ENCODE results near the gene DOCK1.

DNA sequence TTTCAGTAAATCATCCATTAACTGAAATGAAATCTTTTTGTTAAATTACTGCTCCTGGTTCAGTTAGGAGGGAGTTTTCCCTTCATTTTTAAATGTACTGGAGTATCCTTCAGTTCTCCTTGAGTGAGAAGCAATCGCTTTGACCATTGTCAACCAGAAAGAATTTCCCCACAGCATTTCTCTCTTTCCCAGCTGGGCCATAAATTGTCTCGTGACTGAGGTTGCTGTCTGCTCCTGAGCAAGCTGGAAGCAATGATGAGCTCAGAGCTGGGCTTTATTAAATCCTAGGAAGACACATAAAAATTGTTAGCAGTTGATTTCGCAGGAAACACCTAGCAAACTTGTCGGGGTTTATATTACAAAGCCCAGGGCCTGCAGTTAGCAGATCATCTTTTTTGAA lies 393.2 kb downstream of the DOCK1 start:
- TF ChIP-seq POLR2A (IDR thresholded peaks at IDR 0.05) (no peak), POLR2AphosphoS5 (IDR thresholded peaks at IDR 0.05) (no peak)
- TF ChIP-seq, protein P1, sequence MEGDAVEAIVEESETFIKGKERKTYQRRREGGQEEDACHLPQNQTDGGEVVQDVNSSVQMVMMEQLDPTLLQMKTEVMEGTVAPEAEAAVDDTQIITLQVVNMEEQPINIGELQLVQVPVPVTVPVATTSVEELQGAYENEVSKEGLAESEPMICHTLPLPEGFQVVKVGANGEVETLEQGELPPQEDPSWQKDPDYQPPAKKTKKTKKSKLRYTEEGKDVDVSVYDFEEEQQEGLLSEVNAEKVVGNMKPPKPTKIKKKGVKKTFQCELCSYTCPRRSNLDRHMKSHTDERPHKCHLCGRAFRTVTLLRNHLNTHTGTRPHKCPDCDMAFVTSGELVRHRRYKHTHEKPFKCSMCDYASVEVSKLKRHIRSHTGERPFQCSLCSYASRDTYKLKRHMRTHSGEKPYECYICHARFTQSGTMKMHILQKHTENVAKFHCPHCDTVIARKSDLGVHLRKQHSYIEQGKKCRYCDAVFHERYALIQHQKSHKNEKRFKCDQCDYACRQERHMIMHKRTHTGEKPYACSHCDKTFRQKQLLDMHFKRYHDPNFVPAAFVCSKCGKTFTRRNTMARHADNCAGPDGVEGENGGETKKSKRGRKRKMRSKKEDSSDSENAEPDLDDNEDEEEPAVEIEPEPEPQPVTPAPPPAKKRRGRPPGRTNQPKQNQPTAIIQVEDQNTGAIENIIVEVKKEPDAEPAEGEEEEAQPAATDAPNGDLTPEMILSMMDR (IDR thresholded peaks at IDR 0.05) = no peak
